GM23338 (cell line): Measurements from ENCODE around the gene SERPINA5. TPM values are rescaled to one million over a fixed set of nuclear protein-coding genes. Genes with fewer than 3 reads are reported as not detected.

ENCODE experiments used
- ATAC-seq: fragments of 200-7000 bp; cut with Tn5 transposase; 3 replicates; pipeline ENCODE4 v1.9.1; 2020
- DNase-seq: peaks from one replicate; pipeline ENCODE4 v3.0.0-alpha.2; 2015; ENCODE audit warnings: low spot score
- H2AFZ ChIP-seq: fragments of 200-600 bp; sonication (generic); 2 replicates; pipeline ENCODE4 v1.8.0; 2016; ENCODE audit warnings: antibody characterized with exemption, mild to moderate bottlenecking, moderate library complexity
- H3F3A ChIP-seq: fragments of 200-600 bp; sonication (generic); replicated peaks from 2 replicates; pipeline ENCODE4 v1.8.0; 2017; ENCODE audit warnings: antibody characterized with exemption, mixed run types, low read depth
- H3K27ac ChIP-seq: fragments of 200-600 bp; sonication (generic); 2 replicates; pipeline ENCODE4 v1.6.1; 2016; ENCODE audit warnings: low read depth
- H3K27me3 ChIP-seq: fragments of 200-600 bp; sonication (generic); 2 replicates; pipeline ENCODE4 v1.8.0; 2016; ENCODE audit warnings: mild to moderate bottlenecking, mixed run types, moderate library complexity; ENCODE audit not compliant: insufficient read depth
- H3K36me3 ChIP-seq: fragments of 200-600 bp; sonication (generic); 2 replicates; pipeline ENCODE4 v1.8.0; 2016; ENCODE audit warnings: mild to moderate bottlenecking; ENCODE audit not compliant: insufficient read depth
- H3K4me1 ChIP-seq: fragments of 200-600 bp; sonication (generic); 2 replicates; pipeline ENCODE4 v1.8.0; 2016; ENCODE audit warnings: mild to moderate bottlenecking, moderate library complexity; ENCODE audit not compliant: insufficient read depth
- H3K4me2 ChIP-seq: fragments of 200-600 bp; sonication (generic); 2 replicates; pipeline ENCODE4 v1.7.1; 2017; ENCODE audit warnings: mixed run types
- H3K4me3 ChIP-seq: fragments of 200-600 bp; sonication (generic); 2 replicates; pipeline ENCODE4 v1.6.1; 2016; ENCODE audit warnings: mixed run types
- H3K79me2 ChIP-seq: fragments of 200-600 bp; sonication (generic); replicated peaks from 2 replicates; pipeline ENCODE4 v1.8.0; 2017; ENCODE audit warnings: mild to moderate bottlenecking; ENCODE audit not compliant: insufficient read depth
- H3K9me2 ChIP-seq: fragments of 200-600 bp; sonication (generic); 2 replicates; pipeline ENCODE4 v1.8.0; 2017; ENCODE audit not compliant: insufficient read depth
- H4K20me1 ChIP-seq: fragments of 200-600 bp; sonication (generic); replicated peaks from 2 replicates; pipeline ENCODE4 v1.8.0; 2017; ENCODE audit warnings: mild to moderate bottlenecking; ENCODE audit not compliant: insufficient read depth
- H3K27ac Mint-ChIP-seq: 2 replicates; pipeline ENCODE4 v1.8.0; 2020; ENCODE audit warnings: inconsistent platforms, mild to moderate bottlenecking, moderate library complexity, mixed read lengths
- H3K27me3 Mint-ChIP-seq: 3 replicates; pipeline ENCODE4 v1.8.0; 2022; ENCODE audit warnings: low read depth, mild to moderate bottlenecking, moderate library complexity, mixed read lengths, inconsistent platforms; ENCODE audit not compliant: insufficient read depth, poor library complexity
- H3K36me3 Mint-ChIP-seq: 3 replicates; pipeline ENCODE4 v1.8.0; 2021; ENCODE audit warnings: low read depth, mild to moderate bottlenecking, inconsistent platforms, moderate library complexity, mixed read lengths
- H3K4me1 Mint-ChIP-seq: 3 replicates; pipeline ENCODE4 v1.8.0; 2020; ENCODE audit warnings: mild to moderate bottlenecking, inconsistent platforms, mixed read lengths
- H3K4me3 Mint-ChIP-seq: 3 replicates; pipeline ENCODE4 v1.8.0; 2021; ENCODE audit warnings: moderate library complexity, mild to moderate bottlenecking, inconsistent platforms, mixed read lengths
- H3K9me3 Mint-ChIP-seq: 3 replicates; pipeline ENCODE4 v1.8.0; 2020; ENCODE audit warnings: moderate library complexity, mild to moderate bottlenecking, inconsistent platforms, mixed read lengths
- CREB1 ChIP-seq: fragments of 250-450 bp; sonication (Bioruptor Pico); IDR thresholded peaks from 2 replicates; pipeline ENCODE4 v1.5.0; 2020; ENCODE audit warnings: low read depth, mild to moderate bottlenecking, moderate library complexity
- CTCF ChIP-seq, 2 experiments: fragments of 200-600 bp in 1 of 2; sonication (generic) in 1 of 2; conservative IDR thresholded peaks; 2 replicates each; pipeline versions ENCODE4 v1.5.1 to v1.6.1; 2016 to 2017; ENCODE audit warnings: antibody characterized with exemption in 2 of 2, low read depth in 2 of 2, mild to moderate bottlenecking in 2 of 2, moderate library complexity in 1 of 2
- EZH2 ChIP-seq: fragments of 200-600 bp; sonication (generic); IDR thresholded peaks from one replicate; pipeline ENCODE4 v1.8.0; 2017; ENCODE audit warnings: antibody characterized with exemption, mild to moderate bottlenecking, low read depth; ENCODE audit not compliant: unreplicated experiment
- EZH2phosphoT487 ChIP-seq: fragments of 200-600 bp; sonication (generic); IDR thresholded peaks from one replicate; pipeline ENCODE4 v1.8.1; 2018; ENCODE audit warnings: antibody characterized with exemption; ENCODE audit not compliant: unreplicated experiment
- JUNB ChIP-seq: IDR thresholded peaks from one replicate; pipeline ENCODE4 v1.6.1; 2016; ENCODE audit warnings: antibody characterized with exemption; ENCODE audit not compliant: unreplicated experiment
- POLR2AphosphoS5 ChIP-seq: IDR thresholded peaks from 2 replicates; pipeline ENCODE4 v1.6.1; 2016; ENCODE audit warnings: antibody characterized with exemption, low read depth
- REST ChIP-seq: IDR thresholded peaks from one replicate; pipeline ENCODE4 v1.6.1; 2018; ENCODE audit warnings: antibody characterized with exemption; ENCODE audit not compliant: unreplicated experiment
- STAT1 ChIP-seq: IDR thresholded peaks from one replicate; pipeline ENCODE4 v1.6.1; 2016; ENCODE audit warnings: antibody characterized with exemption; ENCODE audit not compliant: unreplicated experiment
- ZNF114 ChIP-seq: fragments of 250-450 bp; sonication (Bioruptor Pico); IDR thresholded peaks from 2 replicates; pipeline ENCODE4 v1.5.0; 2020; ENCODE audit warnings: mild to moderate bottlenecking, moderate library complexity
- long read RNA-seq: library from polyadenylated mRNA; unstranded; transcript quantifications from one replicate; pipeline ENCODE4 v2.0.0, GENCODE V29; 2020; ENCODE audit not compliant: unreplicated experiment
- polyA plus RNA-seq: library from polyadenylated mRNA; unstranded; fragments of >200 nt; fragmentation: Nextera tagmentation; extraction: Ambion mirVana; gene quantifications from 2 replicates; pipeline ENCODE4 v1.2.1, GENCODE V29; 2016
- total RNA-seq: library from RNA; depleted of rRNA; stranded (reverse); fragments of >200 nt; shearing (Covaris generic); gene quantifications from 2 replicates; pipeline ENCODE4 v1.2.3, GENCODE V29; 2014; rRNA removed
- TF ChIP-seq, protein P1 (sequence below): IDR thresholded peaks from 2 replicates; pipeline ENCODE4 v1.6.1; 2016; ENCODE audit warnings: antibody characterized with exemption
- TF ChIP-seq, protein P2 (sequence below): fragments of 250-450 bp; sonication (Bioruptor Pico); IDR thresholded peaks from 2 replicates; pipeline ENCODE4 v1.5.0; 2020; ENCODE audit warnings: mild to moderate bottlenecking, moderate library complexity

The SERPINA5 gene, protein sequence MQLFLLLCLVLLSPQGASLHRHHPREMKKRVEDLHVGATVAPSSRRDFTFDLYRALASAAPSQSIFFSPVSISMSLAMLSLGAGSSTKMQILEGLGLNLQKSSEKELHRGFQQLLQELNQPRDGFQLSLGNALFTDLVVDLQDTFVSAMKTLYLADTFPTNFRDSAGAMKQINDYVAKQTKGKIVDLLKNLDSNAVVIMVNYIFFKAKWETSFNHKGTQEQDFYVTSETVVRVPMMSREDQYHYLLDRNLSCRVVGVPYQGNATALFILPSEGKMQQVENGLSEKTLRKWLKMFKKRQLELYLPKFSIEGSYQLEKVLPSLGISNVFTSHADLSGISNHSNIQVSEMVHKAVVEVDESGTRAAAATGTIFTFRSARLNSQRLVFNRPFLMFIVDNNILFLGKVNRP
- 0.90 and 1.3 TPM in 2 replicates for total RNA-seq
- polyA plus RNA-seq = 0.12 and 0.81 TPM in 2 replicates
- long read RNA-seq = 0 reads

DNA sequence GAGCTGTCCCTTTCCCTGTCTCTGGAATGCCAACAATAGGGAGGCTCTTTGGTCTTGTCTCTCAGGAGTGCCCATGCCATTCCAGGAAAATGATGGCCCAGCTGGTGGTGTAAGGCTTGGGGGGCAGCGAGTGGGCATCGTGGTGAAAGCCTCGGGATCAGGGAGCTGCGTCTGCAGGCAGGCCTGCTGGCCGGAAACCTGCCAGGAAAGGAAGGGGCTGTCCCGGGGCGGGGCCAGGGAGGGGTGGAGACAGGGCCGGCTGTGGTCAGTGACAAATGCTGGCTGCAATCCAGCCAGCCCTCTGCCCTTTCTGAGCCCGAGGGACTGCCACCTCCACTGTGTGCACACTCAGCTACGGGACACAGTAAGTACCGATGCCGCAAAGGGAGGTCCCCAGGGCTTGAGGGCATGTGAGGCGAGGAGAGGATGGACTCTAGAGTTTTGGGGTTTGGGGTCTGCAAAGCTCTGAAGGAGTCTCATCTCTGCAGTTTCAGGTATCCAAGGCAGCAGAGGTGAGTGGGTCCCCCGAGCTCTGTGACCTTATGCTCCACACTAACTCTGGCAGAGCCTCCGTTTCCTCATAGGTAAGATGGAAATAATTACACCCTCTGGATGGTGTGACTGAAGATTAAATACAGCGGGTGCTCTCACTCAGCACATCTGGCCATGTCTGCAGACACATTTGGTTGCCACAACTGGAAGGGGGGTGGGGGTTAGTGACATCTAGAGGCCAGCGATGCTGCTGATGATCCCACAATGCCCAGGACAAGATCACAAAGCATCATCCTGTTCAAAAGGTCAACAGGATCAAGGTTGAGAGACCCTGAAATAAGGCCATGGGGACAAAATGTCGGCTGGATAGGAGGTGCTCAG lies at the start of gene SERPINA5:
Gene SERPINA5, plus strand, starts transcription at position 300 of the 873 bp plus-strand sequence. CDS start 5,937 bp downstream, outside the sequence.
- ATAC-seq (peak; percentile 94), DNase-seq (peak; percentile 46)
- no peaks in the 10 kb centered on the region for H4K20me1 ChIP-seq
- no peaks in the 10 kb centered on the region for H3K9me2 ChIP-seq
- H3K36me3 Mint-ChIP-seq = peaks cover 6% of the 10 kb centered on the region; the same call in 2 of the 3 replicates
- no peaks in the 10 kb centered on the region for H3K4me1 ChIP-seq
- no peaks in the 10 kb centered on the region for H3F3A ChIP-seq
- H3K79me2 ChIP-seq = no peaks in the 10 kb centered on the region
- no peak within 1 kb of the TSS for H3K4me2 ChIP-seq
- no peak within 1 kb of the TSS for H3K27ac Mint-ChIP-seq
- H3K9me3 Mint-ChIP-seq = peaks cover 24% of the 10 kb centered on the region
- no peak within 1 kb of the TSS for H3K4me3 Mint-ChIP-seq
- no peaks in the 10 kb centered on the region for H3K27me3 ChIP-seq
- peaks cover 6% of the 10 kb centered on the region; the same call in 2 of the 3 replicates for H3K4me1 Mint-ChIP-seq
- peaks cover 2% of the 10 kb centered on the region for H3K27me3 Mint-ChIP-seq
- H3K27ac ChIP-seq = no peak within 1 kb of the TSS
- peak within 1 kb of the TSS; percentile 89 for H2AFZ ChIP-seq
- no peak within 1 kb of the TSS for H3K4me3 ChIP-seq
- no peaks in the 10 kb centered on the region for H3K36me3 ChIP-seq
- TF ChIP-seq ZNF114 (CRISPR knock-in tag) = no peak
- no peak for TF ChIP-seq JUNB
- no peak for TF ChIP-seq EZH2phosphoT487
- no peak for TF ChIP-seq STAT1
- TF ChIP-seq, protein P1, sequence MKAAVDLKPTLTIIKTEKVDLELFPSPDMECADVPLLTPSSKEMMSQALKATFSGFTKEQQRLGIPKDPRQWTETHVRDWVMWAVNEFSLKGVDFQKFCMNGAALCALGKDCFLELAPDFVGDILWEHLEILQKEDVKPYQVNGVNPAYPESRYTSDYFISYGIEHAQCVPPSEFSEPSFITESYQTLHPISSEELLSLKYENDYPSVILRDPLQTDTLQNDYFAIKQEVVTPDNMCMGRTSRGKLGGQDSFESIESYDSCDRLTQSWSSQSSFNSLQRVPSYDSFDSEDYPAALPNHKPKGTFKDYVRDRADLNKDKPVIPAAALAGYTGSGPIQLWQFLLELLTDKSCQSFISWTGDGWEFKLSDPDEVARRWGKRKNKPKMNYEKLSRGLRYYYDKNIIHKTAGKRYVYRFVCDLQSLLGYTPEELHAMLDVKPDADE = no peak
- no peak for TF ChIP-seq EZH2
- no peak for TF ChIP-seq REST
- TF ChIP-seq, protein P2, sequence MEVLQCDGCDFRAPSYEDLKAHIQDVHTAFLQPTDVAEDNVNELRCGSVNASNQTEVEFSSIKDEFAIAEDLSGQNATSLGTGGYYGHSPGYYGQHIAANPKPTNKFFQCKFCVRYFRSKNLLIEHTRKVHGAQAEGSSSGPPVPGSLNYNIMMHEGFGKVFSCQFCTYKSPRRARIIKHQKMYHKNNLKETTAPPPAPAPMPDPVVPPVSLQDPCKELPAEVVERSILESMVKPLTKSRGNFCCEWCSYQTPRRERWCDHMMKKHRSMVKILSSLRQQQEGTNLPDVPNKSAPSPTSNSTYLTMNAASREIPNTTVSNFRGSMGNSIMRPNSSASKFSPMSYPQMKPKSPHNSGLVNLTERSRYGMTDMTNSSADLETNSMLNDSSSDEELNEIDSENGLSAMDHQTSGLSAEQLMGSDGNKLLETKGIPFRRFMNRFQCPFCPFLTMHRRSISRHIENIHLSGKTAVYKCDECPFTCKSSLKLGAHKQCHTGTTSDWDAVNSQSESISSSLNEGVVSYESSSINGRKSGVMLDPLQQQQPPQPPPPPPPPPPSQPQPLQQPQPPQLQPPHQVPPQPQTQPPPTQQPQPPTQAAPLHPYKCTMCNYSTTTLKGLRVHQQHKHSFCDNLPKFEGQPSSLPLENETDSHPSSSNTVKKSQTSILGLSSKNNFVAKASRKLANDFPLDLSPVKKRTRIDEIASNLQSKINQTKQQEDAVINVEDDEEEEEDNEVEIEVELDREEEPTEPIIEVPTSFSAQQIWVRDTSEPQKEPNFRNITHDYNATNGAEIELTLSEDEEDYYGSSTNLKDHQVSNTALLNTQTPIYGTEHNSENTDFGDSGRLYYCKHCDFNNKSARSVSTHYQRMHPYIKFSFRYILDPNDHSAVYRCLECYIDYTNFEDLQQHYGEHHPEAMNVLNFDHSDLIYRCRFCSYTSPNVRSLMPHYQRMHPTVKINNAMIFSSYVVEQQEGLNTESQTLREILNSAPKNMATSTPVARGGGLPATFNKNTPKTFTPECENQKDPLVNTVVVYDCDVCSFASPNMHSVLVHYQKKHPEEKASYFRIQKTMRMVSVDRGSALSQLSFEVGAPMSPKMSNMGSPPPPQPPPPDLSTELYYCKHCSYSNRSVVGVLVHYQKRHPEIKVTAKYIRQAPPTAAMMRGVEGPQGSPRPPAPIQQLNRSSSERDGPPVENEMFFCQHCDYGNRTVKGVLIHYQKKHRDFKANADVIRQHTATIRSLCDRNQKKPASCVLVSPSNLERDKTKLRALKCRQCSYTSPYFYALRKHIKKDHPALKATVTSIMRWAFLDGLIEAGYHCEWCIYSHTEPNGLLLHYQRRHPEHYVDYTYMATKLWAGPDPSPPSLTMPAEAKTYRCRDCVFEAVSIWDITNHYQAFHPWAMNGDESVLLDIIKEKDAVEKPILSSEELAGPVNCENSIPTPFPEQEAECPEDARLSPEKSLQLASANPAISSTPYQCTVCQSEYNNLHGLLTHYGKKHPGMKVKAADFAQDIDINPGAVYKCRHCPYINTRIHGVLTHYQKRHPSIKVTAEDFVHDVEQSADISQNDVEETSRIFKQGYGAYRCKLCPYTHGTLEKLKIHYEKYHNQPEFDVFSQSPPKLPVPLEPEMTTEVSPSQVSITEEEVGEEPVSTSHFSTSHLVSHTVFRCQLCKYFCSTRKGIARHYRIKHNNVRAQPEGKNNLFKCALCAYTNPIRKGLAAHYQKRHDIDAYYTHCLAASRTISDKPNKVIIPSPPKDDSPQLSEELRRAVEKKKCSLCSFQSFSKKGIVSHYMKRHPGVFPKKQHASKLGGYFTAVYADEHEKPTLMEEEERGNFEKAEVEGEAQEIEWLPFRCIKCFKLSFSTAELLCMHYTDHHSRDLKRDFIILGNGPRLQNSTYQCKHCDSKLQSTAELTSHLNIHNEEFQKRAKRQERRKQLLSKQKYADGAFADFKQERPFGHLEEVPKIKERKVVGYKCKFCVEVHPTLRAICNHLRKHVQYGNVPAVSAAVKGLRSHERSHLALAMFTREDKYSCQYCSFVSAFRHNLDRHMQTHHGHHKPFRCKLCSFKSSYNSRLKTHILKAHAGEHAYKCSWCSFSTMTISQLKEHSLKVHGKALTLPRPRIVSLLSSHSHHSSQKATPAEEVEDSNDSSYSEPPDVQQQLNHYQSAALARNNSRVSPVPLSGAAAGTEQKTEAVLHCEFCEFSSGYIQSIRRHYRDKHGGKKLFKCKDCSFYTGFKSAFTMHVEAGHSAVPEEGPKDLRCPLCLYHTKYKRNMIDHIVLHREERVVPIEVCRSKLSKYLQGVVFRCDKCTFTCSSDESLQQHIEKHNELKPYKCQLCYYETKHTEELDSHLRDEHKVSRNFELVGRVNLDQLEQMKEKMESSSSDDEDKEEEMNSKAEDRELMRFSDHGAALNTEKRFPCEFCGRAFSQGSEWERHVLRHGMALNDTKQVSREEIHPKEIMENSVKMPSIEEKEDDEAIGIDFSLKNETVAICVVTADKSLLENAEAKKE = no peak
- TF ChIP-seq CREB1 (CRISPR knock-in tag) = no peak
- no peak for TF ChIP-seq CTCF (conservative IDR thresholded peaks at IDR 0.05; ENCODE audit: low read depth in 2 of 2)
- no peak for TF ChIP-seq POLR2AphosphoS5
